KBM-7 (cell line): ENCODE results near the gene DHRS7C.

Experiments used
- DNase-seq: peaks from one replicate; pipeline ENCODE4 v3.0.0-alpha.2; 2015
- in situ Hi-C: fragments of 300-500 bp; cut with MboI; formaldehyde crosslinking; loops from 2 replicates; pipeline ENCODE4 v1.14.3; 2020; ENCODE audit warnings: low sequenced_read_pairs, low pct_unique_long_range_greater_than_20kb, mixed read lengths

The DHRS7C gene

DNA sequence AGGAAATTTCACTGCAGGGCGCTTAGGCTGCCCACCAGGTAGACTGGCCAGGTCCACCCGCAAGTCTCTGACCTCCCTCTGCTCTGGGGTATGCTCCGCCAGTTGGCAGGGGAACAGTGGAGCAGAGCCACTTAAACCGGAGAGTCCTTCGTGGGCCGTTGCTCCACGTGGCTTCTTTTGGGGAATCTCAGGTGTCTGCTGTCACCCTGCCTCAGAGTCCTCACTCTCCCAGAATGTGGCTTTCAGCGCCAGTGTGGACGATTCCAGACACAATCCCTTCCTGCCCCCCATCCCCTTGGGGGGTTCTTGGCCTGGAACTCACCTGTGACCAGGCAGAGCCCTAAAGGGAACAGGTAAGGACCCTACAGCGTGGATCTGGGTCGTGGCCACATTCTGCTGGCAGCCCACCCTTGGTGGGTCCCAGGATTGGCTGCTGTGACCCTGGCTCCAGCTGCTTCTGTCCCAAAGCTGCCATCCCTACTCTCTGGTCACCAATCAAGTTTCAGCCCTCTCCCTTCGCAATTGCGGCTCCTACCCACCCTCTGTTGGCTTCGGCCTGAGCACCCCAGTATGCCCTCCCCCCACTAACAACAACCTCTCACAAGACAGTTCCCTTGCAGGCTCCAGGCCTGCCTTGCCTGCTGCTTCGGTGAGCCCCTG lies 22.2 kb downstream of the DHRS7C start:
- DNase-seq = no peak
- in situ Hi-C loops = no loop called here

DNA sequence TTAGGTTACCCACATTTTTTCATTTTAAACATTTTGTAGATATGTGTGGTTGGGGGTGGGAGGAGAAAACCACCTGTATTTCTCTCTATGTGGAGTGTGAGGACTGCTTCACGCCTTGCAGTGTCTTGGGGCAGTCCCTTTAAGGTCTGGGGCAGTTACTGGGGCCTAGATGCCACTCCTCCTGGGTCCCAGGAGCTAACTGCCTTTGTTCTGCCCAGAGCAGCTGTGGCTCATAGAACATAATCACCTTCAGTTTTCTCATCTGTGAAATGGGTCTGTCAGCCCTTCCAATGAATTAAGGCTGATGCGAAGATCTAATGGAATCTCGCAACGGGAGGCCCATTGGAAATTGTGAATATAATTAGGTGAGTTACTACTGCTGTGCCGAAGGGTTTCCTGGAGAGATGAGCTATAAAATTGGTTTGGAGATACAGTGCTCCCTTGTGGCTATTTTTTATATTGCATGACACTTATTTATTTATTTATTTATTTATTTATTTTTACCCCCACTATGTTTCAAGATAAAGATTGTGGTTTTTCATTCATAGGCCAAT lies 22.9 kb downstream of the DHRS7C start:
- in situ Hi-C loops = no loop called here
- peak; percentile 79 for DNase-seq

DNA sequence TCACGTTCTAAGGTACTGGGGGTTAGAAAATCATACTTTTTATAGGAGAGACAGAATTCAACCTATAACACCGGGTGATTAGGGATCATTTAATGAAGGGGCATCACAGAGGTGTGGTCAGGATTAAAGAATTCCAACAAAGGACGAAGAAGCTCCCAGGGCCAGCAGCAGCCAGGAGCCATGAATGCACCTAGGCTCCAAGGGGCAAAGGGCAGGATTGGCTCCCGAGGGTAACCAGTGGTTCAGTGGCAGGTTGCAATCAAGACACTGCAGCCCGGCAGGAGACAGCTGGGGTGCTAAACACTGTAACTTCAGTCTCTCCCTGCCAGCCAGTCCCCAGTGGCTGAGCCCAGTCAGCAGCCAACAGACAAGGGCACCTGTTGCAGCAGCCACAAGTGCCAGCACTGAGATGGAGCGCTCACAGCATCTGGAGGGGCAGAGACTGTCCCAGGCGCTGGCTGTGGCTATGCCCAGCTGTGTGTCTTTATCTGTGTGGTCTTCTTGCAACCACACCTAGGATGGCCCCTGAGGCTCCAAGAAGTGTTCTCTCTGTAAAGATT lies 23.9 kb downstream of the DHRS7C start:
- DNase-seq = no peak
- in situ Hi-C loops = no loop called here

DNA sequence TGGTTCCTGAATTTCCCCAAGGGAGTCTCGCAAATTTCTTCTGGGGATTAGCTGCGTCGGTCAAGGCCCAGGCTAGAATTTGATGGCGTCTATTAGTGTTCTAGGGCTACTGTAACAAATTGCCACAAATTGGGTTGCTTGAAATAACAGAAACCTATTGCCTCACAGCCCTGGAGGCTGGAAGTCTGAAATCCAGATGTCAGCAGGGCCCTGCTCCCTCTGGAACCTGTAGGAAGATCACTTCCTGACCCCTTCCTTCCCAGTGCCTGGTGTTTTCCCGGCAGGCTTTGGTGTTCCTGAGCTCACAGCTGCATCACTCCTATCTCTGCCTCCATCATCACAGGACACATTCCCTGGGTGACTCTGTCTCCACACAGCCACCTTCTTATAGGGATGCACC lies 24.4 kb downstream of the DHRS7C start:
- DNase-seq = no peak
- in situ Hi-C loops = no loop called here

DNA sequence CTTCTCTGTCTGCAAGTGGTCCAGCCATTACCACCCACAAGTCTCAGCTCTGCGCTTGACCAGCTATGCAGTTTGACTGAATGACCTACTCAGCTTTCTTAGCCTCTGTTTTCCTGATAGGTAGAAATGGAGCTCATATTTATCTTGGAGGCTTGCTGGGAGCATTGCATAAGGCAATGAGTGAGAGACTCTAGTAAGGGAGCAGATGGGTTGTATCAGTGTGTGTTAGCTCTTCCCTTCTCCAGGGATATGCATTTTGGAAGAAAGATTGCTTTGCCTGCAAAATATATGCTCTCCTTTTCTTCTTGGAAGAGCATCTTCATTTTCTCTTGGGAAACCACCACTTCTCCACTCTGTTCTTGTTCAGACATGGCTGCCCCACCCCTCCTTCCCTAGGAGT lies 26.1 kb downstream of the DHRS7C start:
- in situ Hi-C loops = no loop called here

GRCh38 chr17:9763643-9764042 lies 27.7 kb downstream of the DHRS7C start:
- in situ Hi-C loops = no loop called here
- DNase-seq = no peak

More for the DNA sequence above, 26.1 kb downstream of the DHRS7C start:
- DNase-seq = no peak

DNA sequence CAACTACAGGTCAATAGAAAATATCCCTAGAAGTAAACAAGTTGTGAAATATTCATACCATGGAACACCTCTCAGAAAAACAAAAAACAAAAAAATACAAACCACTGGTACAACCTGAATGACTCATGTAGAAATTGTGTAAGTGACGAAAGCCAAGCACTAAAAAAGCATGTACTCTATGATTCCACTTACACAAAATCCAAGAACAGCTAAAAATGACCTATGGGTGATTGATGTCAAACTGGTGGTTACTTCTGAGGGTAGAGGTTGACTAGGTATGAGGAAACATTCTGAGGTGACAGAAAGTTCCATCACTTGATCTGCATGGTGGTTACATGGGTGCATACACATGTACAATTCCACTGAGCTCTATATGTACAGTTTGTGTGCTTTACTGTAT lies 31.1 kb downstream of the DHRS7C start:
- in situ Hi-C loops = no loop called here
- DNase-seq = no peak

- in situ Hi-C loops = no loop called here
- no peak for DNase-seq
These were observed 36.3 kb downstream of the DHRS7C start for GRCh38 chr17:9755083-9755482.

GRCh38 chr17:9750524-9750923 lies 40.9 kb downstream of the DHRS7C start:
- DNase-seq = no peak
- in situ Hi-C loops = no loop called here

DNA sequence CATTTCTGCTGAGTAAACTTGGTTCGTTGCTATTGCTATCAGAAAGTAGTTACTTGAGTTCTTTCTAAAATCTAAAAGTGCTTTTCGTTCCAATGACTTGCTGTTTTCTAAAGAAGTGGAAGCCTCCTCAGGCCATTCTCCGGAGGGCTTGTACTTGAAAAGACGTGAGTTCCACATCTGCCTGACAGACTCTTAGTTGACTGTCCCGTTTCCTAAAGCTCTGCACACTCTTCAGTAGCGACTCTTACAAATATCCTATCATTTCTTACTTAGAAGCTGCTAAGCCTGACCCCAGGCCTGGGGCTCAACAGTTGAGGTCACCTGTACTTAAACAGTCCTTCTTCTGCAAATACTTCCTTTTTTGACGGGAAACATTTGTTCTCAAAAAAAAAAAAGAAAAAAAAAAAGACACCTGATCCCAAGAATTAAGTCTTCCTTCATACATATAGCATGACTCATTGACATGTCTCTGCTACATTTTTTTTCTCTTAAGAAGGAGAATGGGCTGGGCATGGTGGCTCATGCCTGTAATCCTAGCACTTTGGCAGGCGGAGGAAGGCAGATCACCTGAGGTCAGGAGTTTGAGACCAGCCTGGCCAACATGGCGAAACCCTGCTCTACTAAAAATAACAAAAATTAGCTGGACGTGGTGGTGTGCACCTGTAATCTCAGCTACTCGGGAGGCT lies 61.5 kb downstream of the DHRS7C start:
- DNase-seq = peak; percentile 4
- in situ Hi-C loops = no loop called here

- DNase-seq = peak; percentile 59
- in situ Hi-C loops = no loop called here
These were observed 62.2 kb downstream of the DHRS7C start for GRCh38 chr17:9729034-9729650.

- in situ Hi-C loops = no loop called here
These were observed 62.8 kb downstream of the DHRS7C start for GRCh38 chr17:9728564-9728963.

GRCh38 chr17:9728005-9728404 lies 63.4 kb downstream of the DHRS7C start:
- no peak for DNase-seq
- in situ Hi-C loops = no loop called here

More at GRCh38 chr17:9728564-9728963, 62.8 kb downstream of the DHRS7C start:
- no peak for DNase-seq

DNA sequence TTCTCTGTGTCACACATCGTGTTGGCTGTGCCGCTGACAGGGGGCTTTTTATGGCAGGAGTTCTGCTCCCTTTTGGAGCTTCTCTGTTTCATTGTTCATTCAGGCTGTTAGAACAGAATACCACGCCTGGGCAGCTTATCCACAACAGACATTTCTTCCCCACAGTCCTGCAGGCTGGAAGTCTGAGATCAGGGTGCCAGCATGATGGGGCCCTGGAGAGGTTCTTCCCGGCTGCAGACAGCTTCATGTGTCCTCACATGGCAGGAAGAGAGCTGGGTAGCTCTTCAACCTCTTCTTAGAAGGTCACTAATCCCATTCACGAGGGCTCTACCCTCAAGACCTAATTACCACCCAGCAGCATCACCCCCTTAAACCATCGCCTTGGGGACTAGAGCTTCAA lies 65.1 kb downstream of the DHRS7C start:
- DNase-seq = no peak
- in situ Hi-C loops = no loop called here

DNA sequence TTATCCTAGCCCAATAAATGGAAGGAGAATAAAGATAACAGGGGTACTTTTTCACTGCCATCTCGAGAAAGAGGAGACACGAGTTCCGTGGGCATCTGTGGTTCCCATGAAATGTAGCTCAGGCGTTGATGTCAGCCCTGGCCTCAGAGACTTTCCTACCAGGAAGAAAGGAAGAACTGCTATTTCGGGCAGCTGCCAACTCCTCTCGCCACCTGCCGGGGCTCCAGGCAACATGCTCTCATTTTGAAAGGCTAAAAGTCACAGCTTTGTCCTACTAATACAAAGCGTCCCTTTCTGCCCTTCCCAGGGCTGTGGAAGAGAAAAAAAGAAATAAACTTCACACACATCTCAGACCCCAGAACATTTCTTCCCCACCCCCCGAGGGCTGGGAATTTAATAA lies 65.8 kb downstream of the DHRS7C start:
- in situ Hi-C loops = no loop called here

More for the DNA sequence above, 65.8 kb downstream of the DHRS7C start:
- DNase-seq = no peak
